ENCODE results near the gene ELMO1. TPM values are rescaled to one million over a fixed set of nuclear protein-coding genes. Genes with fewer than 3 reads are reported as not detected.

The ELMO1 gene
- total and polyA plus RNA-seq, 2 of the 13 experiments (the other 11 are each of a cell fraction or from before 2014, with no cell fraction given), result 0.11 to 0.17 TPM

DNA sequence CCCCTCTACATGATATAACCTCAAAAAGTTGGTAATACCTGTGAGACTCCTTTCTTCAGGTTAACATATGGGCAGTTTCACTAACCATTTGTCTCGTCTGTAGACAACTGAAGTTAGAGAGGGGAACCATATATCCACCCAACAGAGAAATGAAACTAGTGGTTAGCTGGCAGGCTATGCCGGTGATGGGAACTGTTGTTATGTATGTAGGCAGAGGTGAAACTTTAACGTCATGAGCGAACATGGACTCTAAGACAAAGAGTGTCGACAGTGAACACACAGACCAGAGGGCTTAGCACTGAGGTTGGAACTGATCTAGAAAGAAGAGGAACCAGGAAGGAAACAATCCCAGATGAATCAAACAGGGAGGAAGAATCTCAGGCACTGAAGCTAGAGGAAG lies 112.4 kb downstream of the ELMO1 start:
- POLR2A ChIA-PET, result no interaction called here
- Histone ChIP-seq H3K4me2 (ENCODE audit: low read depth, low read length) (no peak overlapping the region), H3K36me3 (replicated peaks in 1 of 2; ENCODE audit: control insufficient read depth in 1 of 2, insufficient read depth in 2 of 2, low read length in 2 of 2) (no peaks in the 10 kb centered on the region), H4K20me1 (ENCODE audit: insufficient read depth, low read length) (no peaks in the 10 kb centered on the region), H3K9ac (ENCODE audit: insufficient read depth, low read depth, low read length) (no peak overlapping the region), H2AFZ (ENCODE audit: low read length) (no peak overlapping the region), H3K4me1 (ENCODE audit: insufficient read depth, low read length) (no peaks in the 10 kb centered on the region), H3K79me2 (ENCODE audit: insufficient read depth, low read length) (no peaks in the 10 kb centered on the region), H3K27ac (ENCODE audit: extremely low read length, insufficient read depth, low read length) (no peak overlapping the region), H3K9me3 (ENCODE audit: low read length) (no peaks in the 10 kb centered on the region), H3K4me3 (replicated peaks in 1 of 3; ENCODE audit: insufficient read depth in 1 of 3, low read depth in 2 of 3, low read length in 3 of 3) (no peak overlapping the region), H3K27me3 (ENCODE audit: control insufficient read depth in 1 of 2, insufficient read depth in 2 of 2, low read length in 2 of 2) (no peaks in the 10 kb centered on the region)
- in situ Hi-C loops (cut with HindIII; ENCODE audit: extremely low pct_ligation_motif_present, low pct_unique_long_range_greater_than_20kb) (no loop called here), intact Hi-C loops (cut with micrococcal nuclease; ENCODE audit: unreplicated experiment) (no loop called here)
- CTCF ChIA-PET (ENCODE audit: low intra/inter-chr PET ratio, low total read pairs), result no interaction called here
- ATAC-seq (no peak), DNase-seq (ENCODE audit: low spot score) (no peak), FAIRE-seq (no peak)
- WGBS (ENCODE audit: low lambda C conversion rate), result 66% methylated on average over 5 of the region's 5 CpGs
- TF ChIP-seq, protein P1, sequence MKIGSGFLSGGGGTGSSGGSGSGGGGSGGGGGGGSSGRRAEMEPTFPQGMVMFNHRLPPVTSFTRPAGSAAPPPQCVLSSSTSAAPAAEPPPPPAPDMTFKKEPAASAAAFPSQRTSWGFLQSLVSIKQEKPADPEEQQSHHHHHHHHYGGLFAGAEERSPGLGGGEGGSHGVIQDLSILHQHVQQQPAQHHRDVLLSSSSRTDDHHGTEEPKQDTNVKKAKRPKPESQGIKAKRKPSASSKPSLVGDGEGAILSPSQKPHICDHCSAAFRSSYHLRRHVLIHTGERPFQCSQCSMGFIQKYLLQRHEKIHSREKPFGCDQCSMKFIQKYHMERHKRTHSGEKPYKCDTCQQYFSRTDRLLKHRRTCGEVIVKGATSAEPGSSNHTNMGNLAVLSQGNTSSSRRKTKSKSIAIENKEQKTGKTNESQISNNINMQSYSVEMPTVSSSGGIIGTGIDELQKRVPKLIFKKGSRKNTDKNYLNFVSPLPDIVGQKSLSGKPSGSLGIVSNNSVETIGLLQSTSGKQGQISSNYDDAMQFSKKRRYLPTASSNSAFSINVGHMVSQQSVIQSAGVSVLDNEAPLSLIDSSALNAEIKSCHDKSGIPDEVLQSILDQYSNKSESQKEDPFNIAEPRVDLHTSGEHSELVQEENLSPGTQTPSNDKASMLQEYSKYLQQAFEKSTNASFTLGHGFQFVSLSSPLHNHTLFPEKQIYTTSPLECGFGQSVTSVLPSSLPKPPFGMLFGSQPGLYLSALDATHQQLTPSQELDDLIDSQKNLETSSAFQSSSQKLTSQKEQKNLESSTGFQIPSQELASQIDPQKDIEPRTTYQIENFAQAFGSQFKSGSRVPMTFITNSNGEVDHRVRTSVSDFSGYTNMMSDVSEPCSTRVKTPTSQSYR (CRISPR knock-in tag; IDR thresholded peaks at IDR 0.05; ENCODE audit: borderline replicate concordance), result no peak
- TF ChIP-seq GATAD2A (CRISPR knock-in tag; IDR thresholded peaks at IDR 0.05) (no peak), ZNF143 (CRISPR knock-in tag; IDR thresholded peaks at IDR 0.05) (no peak), ZFP36L2 (CRISPR knock-in tag; IDR thresholded peaks at IDR 0.05) (no peak), ZNF136 (CRISPR knock-in tag; IDR thresholded peaks at IDR 0.05; ENCODE audit: low read depth) (no peak), ZKSCAN5 (CRISPR knock-in tag; IDR thresholded peaks at IDR 0.05) (no peak), NCOR1 (IDR thresholded peaks at IDR 0.05; ENCODE audit: borderline replicate concordance, low read length) (no peak), ESRRA (CRISPR knock-in tag; IDR thresholded peaks at IDR 0.05; ENCODE audit: low read depth) (no peak), ZNF782 (CRISPR knock-in tag; IDR thresholded peaks at IDR 0.05; ENCODE audit: borderline replicate concordance) (no peak), MYNN (CRISPR knock-in tag; IDR thresholded peaks at IDR 0.05; ENCODE audit: low read depth) (no peak), TAF1 (CRISPR knock-in tag; IDR thresholded peaks at IDR 0.05) (no peak)
- TF ChIP-seq, protein P2, sequence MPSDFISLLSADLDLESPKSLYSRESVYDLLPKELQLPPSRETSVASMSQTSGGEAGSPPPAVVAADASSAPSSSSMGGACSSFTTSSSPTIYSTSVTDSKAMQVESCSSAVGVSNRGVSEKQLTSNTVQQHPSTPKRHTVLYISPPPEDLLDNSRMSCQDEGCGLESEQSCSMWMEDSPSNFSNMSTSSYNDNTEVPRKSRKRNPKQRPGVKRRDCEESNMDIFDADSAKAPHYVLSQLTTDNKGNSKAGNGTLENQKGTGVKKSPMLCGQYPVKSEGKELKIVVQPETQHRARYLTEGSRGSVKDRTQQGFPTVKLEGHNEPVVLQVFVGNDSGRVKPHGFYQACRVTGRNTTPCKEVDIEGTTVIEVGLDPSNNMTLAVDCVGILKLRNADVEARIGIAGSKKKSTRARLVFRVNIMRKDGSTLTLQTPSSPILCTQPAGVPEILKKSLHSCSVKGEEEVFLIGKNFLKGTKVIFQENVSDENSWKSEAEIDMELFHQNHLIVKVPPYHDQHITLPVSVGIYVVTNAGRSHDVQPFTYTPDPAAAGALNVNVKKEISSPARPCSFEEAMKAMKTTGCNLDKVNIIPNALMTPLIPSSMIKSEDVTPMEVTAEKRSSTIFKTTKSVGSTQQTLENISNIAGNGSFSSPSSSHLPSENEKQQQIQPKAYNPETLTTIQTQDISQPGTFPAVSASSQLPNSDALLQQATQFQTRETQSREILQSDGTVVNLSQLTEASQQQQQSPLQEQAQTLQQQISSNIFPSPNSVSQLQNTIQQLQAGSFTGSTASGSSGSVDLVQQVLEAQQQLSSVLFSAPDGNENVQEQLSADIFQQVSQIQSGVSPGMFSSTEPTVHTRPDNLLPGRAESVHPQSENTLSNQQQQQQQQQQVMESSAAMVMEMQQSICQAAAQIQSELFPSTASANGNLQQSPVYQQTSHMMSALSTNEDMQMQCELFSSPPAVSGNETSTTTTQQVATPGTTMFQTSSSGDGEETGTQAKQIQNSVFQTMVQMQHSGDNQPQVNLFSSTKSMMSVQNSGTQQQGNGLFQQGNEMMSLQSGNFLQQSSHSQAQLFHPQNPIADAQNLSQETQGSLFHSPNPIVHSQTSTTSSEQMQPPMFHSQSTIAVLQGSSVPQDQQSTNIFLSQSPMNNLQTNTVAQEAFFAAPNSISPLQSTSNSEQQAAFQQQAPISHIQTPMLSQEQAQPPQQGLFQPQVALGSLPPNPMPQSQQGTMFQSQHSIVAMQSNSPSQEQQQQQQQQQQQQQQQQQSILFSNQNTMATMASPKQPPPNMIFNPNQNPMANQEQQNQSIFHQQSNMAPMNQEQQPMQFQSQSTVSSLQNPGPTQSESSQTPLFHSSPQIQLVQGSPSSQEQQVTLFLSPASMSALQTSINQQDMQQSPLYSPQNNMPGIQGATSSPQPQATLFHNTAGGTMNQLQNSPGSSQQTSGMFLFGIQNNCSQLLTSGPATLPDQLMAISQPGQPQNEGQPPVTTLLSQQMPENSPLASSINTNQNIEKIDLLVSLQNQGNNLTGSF (CRISPR knock-in tag; IDR thresholded peaks at IDR 0.05), result no peak
- no TSS peak for BruUV-seq (replicated peaks)

Measured in HepG2 (cell line).